Measurements from ENCODE around the gene TTC33. TPM values are rescaled to one million over a fixed set of nuclear protein-coding genes. Genes with fewer than 3 reads are reported as not detected.
A peak's percentile ranks its signal among the peaks of the same experiment; 100 is the strongest.

TTC33 gene
- total and polyA plus RNA-seq, 2 donors (not counting 1 experiment from before 2014, with no cell fraction given), result 2.1 to 15.8 TPM

- peak; percentile 67 for DNase-seq
- H3K4me2 ChIP-seq (replicated peaks; ENCODE audit: low read depth, low read length, poor library complexity, severe bottlenecking), result peak overlapping the region; percentile 60
- no peaks in the 10 kb centered on the region for H3K9me3 ChIP-seq (ENCODE audit: control extremely low read depth in 1 of 3, control insufficient read depth in 2 of 3, insufficient read depth in 1 of 3, low read length in 2 of 3)
Observed at GRCh38 chr5:40502736-40503135, 253.0 kb downstream of the TTC33 start.

DNA sequence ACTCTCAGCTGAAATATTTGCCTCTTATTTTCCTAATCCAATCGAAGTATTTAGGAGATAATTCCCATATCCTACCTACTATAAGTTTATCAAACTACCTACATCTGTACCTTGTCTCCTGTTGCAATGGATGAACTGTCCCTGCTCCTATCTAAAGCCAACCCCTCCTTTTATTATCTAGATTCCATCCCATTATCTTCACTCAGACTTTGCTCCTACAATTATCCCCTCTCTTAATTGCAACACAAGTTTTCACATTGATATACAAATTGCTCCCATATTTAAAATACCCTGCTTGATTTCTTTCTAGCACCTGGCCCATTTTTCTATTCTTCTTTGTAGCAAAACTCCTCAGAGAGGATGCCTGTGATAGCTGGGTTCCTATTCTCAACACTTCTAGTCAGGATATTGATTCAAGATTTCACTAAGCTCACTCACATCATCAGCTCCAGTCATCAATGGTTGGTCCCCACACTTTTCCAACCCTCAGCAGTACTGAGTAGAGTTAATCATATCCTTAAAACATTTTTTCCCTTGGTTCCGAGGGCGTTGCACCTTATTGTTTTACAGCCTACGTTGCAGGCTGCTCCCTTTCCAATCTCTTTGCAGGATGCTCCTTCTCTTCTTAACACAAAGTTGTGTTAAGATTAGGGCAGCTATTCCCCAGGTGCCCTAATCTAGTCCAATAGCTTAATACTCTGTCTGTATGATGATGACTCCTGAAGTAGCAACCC, 253.9 kb downstream of the TTC33 start:
- H3K4me3 ChIP-seq (ENCODE audit: control extremely low read depth in 1 of 5, extremely low read depth in 1 of 5, insufficient read depth in 1 of 5, low read depth in 2 of 5, low read length in 4 of 5), result no peak overlapping the region
- POLR2A ChIA-PET, result no interaction called here
- Mint-ChIP-seq H3K9me3 (ENCODE audit: insufficient read depth) (no peaks in the 10 kb centered on the region), H3K4me1 (peaks cover 6% of the 10 kb centered on the region), H3K4me3 (no peak overlapping the region), H3K27ac (no peak overlapping the region), H3K27me3 (no peaks in the 10 kb centered on the region)
- DNase-seq (no peak), ATAC-seq (ENCODE audit: low read depth) (no peak)
- H3K36me3 ChIP-seq (replicated peaks in 1 of 2; ENCODE audit: control extremely low read depth in 1 of 2, control insufficient read depth in 1 of 2, extremely low read depth in 1 of 2, insufficient read depth in 2 of 2, low read length in 1 of 2), result no peaks in the 10 kb centered on the region
- H3K27me3 ChIP-seq (replicated peaks in 1 of 4; ENCODE audit: control extremely low read depth in 1 of 4, control insufficient read depth in 3 of 4, insufficient read depth in 4 of 4, low read length in 3 of 4), result no peaks in the 10 kb centered on the region
- H3K79me2 ChIP-seq (ENCODE audit: control insufficient read depth, insufficient read depth, low read length), result no peaks in the 10 kb centered on the region
- peak overlapping the region; percentile 41 for H3K9ac ChIP-seq (ENCODE audit: low read length)
- no peaks in the 10 kb centered on the region for H4K20me1 ChIP-seq (ENCODE audit: control insufficient read depth, insufficient read depth, low read length, poor library complexity, severe bottlenecking)
- H3K9me3 ChIP-seq (ENCODE audit: control extremely low read depth in 1 of 3, control insufficient read depth in 2 of 3, insufficient read depth in 1 of 3, low read length in 2 of 3), result no peaks in the 10 kb centered on the region
- H3K4me2 ChIP-seq (replicated peaks; ENCODE audit: low read depth, low read length, poor library complexity, severe bottlenecking), result peak overlapping the region; percentile 60
- no peak overlapping the region for H3K27ac ChIP-seq (ENCODE audit: low read length in 2 of 2)
- TF ChIP-seq EZH2 (IDR thresholded peaks at IDR 0.05; ENCODE audit: borderline replicate concordance, insufficient read depth, low read depth, low read length, poor library complexity, severe bottlenecking), result no peak
- TF ChIP-seq, protein P1, sequence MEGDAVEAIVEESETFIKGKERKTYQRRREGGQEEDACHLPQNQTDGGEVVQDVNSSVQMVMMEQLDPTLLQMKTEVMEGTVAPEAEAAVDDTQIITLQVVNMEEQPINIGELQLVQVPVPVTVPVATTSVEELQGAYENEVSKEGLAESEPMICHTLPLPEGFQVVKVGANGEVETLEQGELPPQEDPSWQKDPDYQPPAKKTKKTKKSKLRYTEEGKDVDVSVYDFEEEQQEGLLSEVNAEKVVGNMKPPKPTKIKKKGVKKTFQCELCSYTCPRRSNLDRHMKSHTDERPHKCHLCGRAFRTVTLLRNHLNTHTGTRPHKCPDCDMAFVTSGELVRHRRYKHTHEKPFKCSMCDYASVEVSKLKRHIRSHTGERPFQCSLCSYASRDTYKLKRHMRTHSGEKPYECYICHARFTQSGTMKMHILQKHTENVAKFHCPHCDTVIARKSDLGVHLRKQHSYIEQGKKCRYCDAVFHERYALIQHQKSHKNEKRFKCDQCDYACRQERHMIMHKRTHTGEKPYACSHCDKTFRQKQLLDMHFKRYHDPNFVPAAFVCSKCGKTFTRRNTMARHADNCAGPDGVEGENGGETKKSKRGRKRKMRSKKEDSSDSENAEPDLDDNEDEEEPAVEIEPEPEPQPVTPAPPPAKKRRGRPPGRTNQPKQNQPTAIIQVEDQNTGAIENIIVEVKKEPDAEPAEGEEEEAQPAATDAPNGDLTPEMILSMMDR (IDR thresholded peaks at IDR 0.05), result no peak
- CTCF ChIA-PET, result no interaction called here
- peaks cover 14 to 17% of the 10 kb centered on the region in 2 donors for H3K4me1 ChIP-seq (ENCODE audit: control insufficient read depth in 2 of 2, insufficient read depth in 2 of 2, low read length in 2 of 2)
- WGBS (ENCODE audit: insufficient coverage), result 90% methylated on average over 1 of the region's 4 CpGs
- peak overlapping the region; percentile 59 for H2AFZ ChIP-seq (ENCODE audit: insufficient read depth, low read depth, low read length, poor library complexity, severe bottlenecking)
- intact Hi-C loops (cut with micrococcal nuclease), result loop anchor here (2.0 to 5.0 kb wide), 3 partner anchors 15 to 135 kb away; no protein-coding TSS in a partner anchor

More at GRCh38 chr5:40502736-40503135, 253.0 kb downstream of the TTC33 start:
- CTCF ChIA-PET, result no interaction called here
- Mint-ChIP-seq H3K4me3 (no peak overlapping the region), H3K27me3 (no peaks in the 10 kb centered on the region), H3K4me1 (peaks cover 6% of the 10 kb centered on the region), H3K9me3 (ENCODE audit: insufficient read depth) (no peaks in the 10 kb centered on the region), H3K27ac (no peak overlapping the region)
- Histone ChIP-seq H3K36me3 (replicated peaks in 1 of 2; ENCODE audit: control extremely low read depth in 1 of 2, control insufficient read depth in 1 of 2, extremely low read depth in 1 of 2, insufficient read depth in 2 of 2, low read length in 1 of 2) (no peaks in the 10 kb centered on the region), H2AFZ (ENCODE audit: insufficient read depth, low read depth, low read length, poor library complexity, severe bottlenecking) (peak overlapping the region; percentile 59), H4K20me1 (ENCODE audit: control insufficient read depth, insufficient read depth, low read length, poor library complexity, severe bottlenecking) (no peaks in the 10 kb centered on the region), H3K9ac (ENCODE audit: low read length) (peak overlapping the region; percentile 41), H3K4me3 (ENCODE audit: control extremely low read depth in 1 of 5, extremely low read depth in 1 of 5, insufficient read depth in 1 of 5, low read depth in 2 of 5, low read length in 4 of 5) (peak overlapping the region in 3 of 5 experiments; percentile 12 to 51 (median 30)), H3K4me1 (ENCODE audit: control insufficient read depth in 2 of 2, insufficient read depth in 2 of 2, low read length in 2 of 2) (peaks cover 14 to 17% of the 10 kb centered on the region in 2 donors), H3K27ac (ENCODE audit: low read length in 2 of 2) (peak overlapping the region in 1 of 2 donors; percentile 60), H3K27me3 (replicated peaks in 1 of 4; ENCODE audit: control extremely low read depth in 1 of 4, control insufficient read depth in 3 of 4, insufficient read depth in 4 of 4, low read length in 3 of 4) (no peaks in the 10 kb centered on the region), H3K79me2 (ENCODE audit: control insufficient read depth, insufficient read depth, low read length) (no peaks in the 10 kb centered on the region)
- POLR2A ChIA-PET, result no interaction called here
- peak; percentile 68 for ATAC-seq (ENCODE audit: low read depth)
- TF ChIP-seq, protein P1 (IDR thresholded peaks at IDR 0.05), result no peak
- no peak for TF ChIP-seq EZH2 (IDR thresholded peaks at IDR 0.05; ENCODE audit: borderline replicate concordance, insufficient read depth, low read depth, low read length, poor library complexity, severe bottlenecking)
- intact Hi-C loops (cut with micrococcal nuclease), result loop anchor here (2.0 to 5.0 kb wide), 3 partner anchors 16 to 135 kb away; no protein-coding TSS in a partner anchor
- WGBS (ENCODE audit: insufficient coverage), result no CpG with 5 or more reads among the region's 3 CpGs
